Mesenchymal stem cell (in vitro differentiated cells and primary cell): ENCODE results near the gene CIAO3.
A peak's percentile ranks its signal among the peaks of the same experiment; 100 is the strongest.

Experiments used
- DNase-seq: peaks from one replicate; pipeline ENCODE4 v3.0.0-alpha.2; 2013
- H2AFZ ChIP-seq: one replicate; pipeline ENCODE4 v1.6.1; 2013; ENCODE audit warnings: low read depth, mild to moderate bottlenecking, control low read depth, inconsistent platforms, low read length, moderate library complexity
- H2AK5ac ChIP-seq: 2 replicates; pipeline ENCODE4 v1.6.1; 2013; ENCODE audit warnings: low read length, moderate library complexity, mild to moderate bottlenecking, inconsistent platforms; ENCODE audit not compliant: severe bottlenecking
- H2BK120ac ChIP-seq: one replicate; pipeline ENCODE4 v1.6.1; 2013; ENCODE audit warnings: low read depth, mild to moderate bottlenecking, inconsistent platforms, low read length, moderate library complexity
- H2BK12ac ChIP-seq, 2 experiments: one replicate each; pipeline ENCODE4 v1.6.1; 2013; ENCODE audit warnings: inconsistent platforms in 2 of 2, low read length in 2 of 2, mild to moderate bottlenecking in 2 of 2, moderate library complexity in 2 of 2, control low read depth in 1 of 2
- H2BK15ac ChIP-seq: one replicate; pipeline ENCODE4 v1.6.1; 2013; ENCODE audit warnings: mild to moderate bottlenecking, low read depth, inconsistent platforms; ENCODE audit not compliant: poor library complexity, severe bottlenecking
- H2BK5ac ChIP-seq: 2 replicates; pipeline ENCODE4 v1.6.1; 2013; ENCODE audit warnings: low read depth, mild to moderate bottlenecking, low read length, control low read depth, inconsistent platforms; ENCODE audit not compliant: poor library complexity, severe bottlenecking
- H3K14ac ChIP-seq, 2 experiments: one replicate each; pipeline ENCODE4 v1.6.1; 2013; ENCODE audit warnings: inconsistent platforms in 2 of 2, low read length in 2 of 2, control low read depth in 1 of 2, mild to moderate bottlenecking in 1 of 2, moderate library complexity in 1 of 2
- H3K18ac ChIP-seq, 2 experiments: one replicate each; pipeline ENCODE4 v1.6.1; 2013; ENCODE audit warnings: inconsistent platforms in 2 of 2, low read length in 2 of 2, control low read depth in 1 of 2, low read depth in 1 of 2, mild to moderate bottlenecking in 1 of 2
- H3K23ac ChIP-seq, 2 experiments: one replicate each; pipeline ENCODE4 v1.6.1; 2013; ENCODE audit warnings: inconsistent platforms in 2 of 2, low read length in 2 of 2, mild to moderate bottlenecking in 2 of 2, moderate library complexity in 2 of 2, control low read depth in 1 of 2
- H3K27ac ChIP-seq: 2 replicates; pipeline ENCODE4 v1.5.1; 2013; ENCODE audit warnings: mild to moderate bottlenecking, moderate library complexity, low read length, control low read depth, inconsistent platforms; ENCODE audit not compliant: poor library complexity, severe bottlenecking
- H3K27me3 ChIP-seq, 2 experiments: 2 replicates each; pipeline versions ENCODE4 v1.6.1 to v1.7.0; 2013; ENCODE audit warnings: low read length in 2 of 2, mild to moderate bottlenecking in 2 of 2, moderate library complexity in 2 of 2, control low read depth in 1 of 2, inconsistent platforms in 1 of 2; ENCODE audit not compliant: control insufficient read depth in 1 of 2, insufficient read depth in 1 of 2
- H3K36me3 ChIP-seq, 2 experiments: 2 replicates each; pipeline versions ENCODE4 v1.6.1 to v1.7.0; 2013; ENCODE audit warnings: low read length in 2 of 2, control low read depth in 1 of 2, inconsistent platforms in 1 of 2, low read depth in 1 of 2, mild to moderate bottlenecking in 1 of 2; ENCODE audit not compliant: insufficient read depth in 2 of 2, control insufficient read depth in 1 of 2
- H3K4ac ChIP-seq, 2 experiments: one replicate each; pipeline ENCODE4 v1.6.1; 2013; ENCODE audit warnings: inconsistent platforms in 2 of 2, low read length in 2 of 2, mild to moderate bottlenecking in 2 of 2, moderate library complexity in 2 of 2, control low read depth in 1 of 2, low read depth in 1 of 2
- H3K4me1 ChIP-seq: 2 replicates; pipeline ENCODE4 v1.6.1; 2013; ENCODE audit warnings: low read depth, low read length, control low read depth; ENCODE audit not compliant: control insufficient read depth, insufficient read depth
- H3K4me2 ChIP-seq: 2 replicates; pipeline ENCODE4 v1.6.1; 2013; ENCODE audit warnings: low read length, mild to moderate bottlenecking, inconsistent platforms; ENCODE audit not compliant: poor library complexity, severe bottlenecking
- H3K4me3 ChIP-seq, 2 experiments: 2 replicates each; pipeline versions ENCODE4 v1.5.1 to v1.7.0; 2013; ENCODE audit warnings: low read length in 2 of 2, mild to moderate bottlenecking in 2 of 2, control low read depth in 1 of 2, low read depth in 1 of 2; ENCODE audit not compliant: insufficient read depth in 1 of 2
- H3K79me1 ChIP-seq: replicated peaks from 2 replicates; pipeline ENCODE4 v1.6.1; 2013; ENCODE audit warnings: mild to moderate bottlenecking, control low read depth, low read length, inconsistent platforms; ENCODE audit not compliant: poor library complexity, severe bottlenecking
- H3K9ac ChIP-seq: 2 replicates; pipeline ENCODE4 v1.7.0; 2013; ENCODE audit warnings: mild to moderate bottlenecking, low read length, moderate library complexity
- H3K9me3 ChIP-seq: 2 replicates; pipeline ENCODE4 v1.7.0; 2013; ENCODE audit warnings: mild to moderate bottlenecking, low read length; ENCODE audit not compliant: control insufficient read depth
- H4K8ac ChIP-seq: one replicate; pipeline ENCODE4 v1.6.1; 2013; ENCODE audit warnings: inconsistent platforms, mild to moderate bottlenecking, low read length, moderate library complexity
- H4K91ac ChIP-seq: one replicate; pipeline ENCODE4 v1.6.1; 2013; ENCODE audit warnings: mild to moderate bottlenecking, low read length, inconsistent platforms
- WGBS: methylation state at CpG from one replicate; pipeline ENCODE4 v1.1.7; 2013; ENCODE audit warnings: mixed read lengths; 5-methylcytosine and 5-hydroxymethylcytosine counted together

The CIAO3 gene

DNA sequence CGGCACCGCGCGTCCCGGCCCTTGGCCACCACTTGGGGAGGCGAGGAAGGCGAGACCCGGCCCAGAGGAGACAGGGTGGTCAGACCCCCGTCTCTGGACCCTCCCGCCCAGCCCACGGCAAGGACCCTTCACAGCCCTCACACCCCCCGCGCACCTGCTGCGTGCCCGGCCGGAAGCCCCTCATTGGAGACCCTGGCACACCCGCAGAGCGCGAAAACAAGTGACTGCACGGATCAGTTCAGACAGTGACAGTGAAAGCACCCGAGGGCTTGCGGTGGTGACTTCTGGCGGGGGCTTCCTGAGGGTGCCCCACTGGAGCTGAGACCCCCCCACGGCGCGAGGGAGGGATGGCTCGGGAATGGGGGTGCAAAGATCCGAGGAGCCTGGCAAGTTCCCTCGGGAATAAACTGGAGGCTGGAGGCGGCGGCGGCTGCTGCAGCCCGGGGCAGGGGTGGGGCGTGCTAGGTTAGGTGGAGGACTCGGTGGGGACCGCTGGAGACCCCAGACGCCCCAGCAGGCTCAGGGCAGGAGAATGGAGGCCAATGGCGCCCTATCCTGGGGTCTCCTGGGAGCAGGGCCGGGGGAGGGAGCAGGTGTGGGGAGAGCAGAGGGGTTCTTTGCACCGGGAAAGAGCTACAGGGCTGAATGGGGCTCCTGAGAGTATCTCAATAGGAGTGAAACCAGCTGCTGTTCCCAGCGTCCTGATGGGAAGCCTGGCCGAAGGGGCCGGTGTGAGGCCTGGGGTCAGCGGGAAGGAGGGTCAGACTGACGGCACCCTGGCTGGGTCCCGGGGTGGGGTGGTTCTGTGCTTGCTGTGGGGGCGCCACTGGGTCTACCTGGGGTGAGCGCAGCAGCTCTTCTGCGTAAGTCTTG lies 34.4 kb downstream of the CIAO3 start:
- H3K79me1 ChIP-seq: no peaks in the 10 kb centered on the region
- no peak overlapping the region for H2BK15ac ChIP-seq
- H4K91ac ChIP-seq: no peak overlapping the region
- peaks cover 26% of the 10 kb centered on the region for H3K4me1 ChIP-seq
- no peak overlapping the region for H4K8ac ChIP-seq
- H2BK5ac ChIP-seq: no peak overlapping the region
- DNase-seq: no peak
- no peak overlapping the region for H3K27ac ChIP-seq
- no peak overlapping the region for H2BK120ac ChIP-seq
- H3K4me3 ChIP-seq: no peak overlapping the region
- no peak overlapping the region for H3K23ac ChIP-seq
- no peak overlapping the region for H3K18ac ChIP-seq
- H3K9ac ChIP-seq: no peak overlapping the region
- no peaks in the 10 kb centered on the region for H3K9me3 ChIP-seq
- H3K4me2 ChIP-seq: no peak overlapping the region
- WGBS: 12% methylated on average over 38 of the region's 49 CpGs
- H3K14ac ChIP-seq: no peak overlapping the region
- peaks cover 77 to 90% of the 10 kb centered on the region in 2 experiments for H3K27me3 ChIP-seq
- no peak overlapping the region for H2BK12ac ChIP-seq
- no peak overlapping the region for H2AK5ac ChIP-seq
- H3K36me3 ChIP-seq: no peaks in the 10 kb centered on the region
- no peak overlapping the region for H3K4ac ChIP-seq
- no peak overlapping the region for H2AFZ ChIP-seq

DNA sequence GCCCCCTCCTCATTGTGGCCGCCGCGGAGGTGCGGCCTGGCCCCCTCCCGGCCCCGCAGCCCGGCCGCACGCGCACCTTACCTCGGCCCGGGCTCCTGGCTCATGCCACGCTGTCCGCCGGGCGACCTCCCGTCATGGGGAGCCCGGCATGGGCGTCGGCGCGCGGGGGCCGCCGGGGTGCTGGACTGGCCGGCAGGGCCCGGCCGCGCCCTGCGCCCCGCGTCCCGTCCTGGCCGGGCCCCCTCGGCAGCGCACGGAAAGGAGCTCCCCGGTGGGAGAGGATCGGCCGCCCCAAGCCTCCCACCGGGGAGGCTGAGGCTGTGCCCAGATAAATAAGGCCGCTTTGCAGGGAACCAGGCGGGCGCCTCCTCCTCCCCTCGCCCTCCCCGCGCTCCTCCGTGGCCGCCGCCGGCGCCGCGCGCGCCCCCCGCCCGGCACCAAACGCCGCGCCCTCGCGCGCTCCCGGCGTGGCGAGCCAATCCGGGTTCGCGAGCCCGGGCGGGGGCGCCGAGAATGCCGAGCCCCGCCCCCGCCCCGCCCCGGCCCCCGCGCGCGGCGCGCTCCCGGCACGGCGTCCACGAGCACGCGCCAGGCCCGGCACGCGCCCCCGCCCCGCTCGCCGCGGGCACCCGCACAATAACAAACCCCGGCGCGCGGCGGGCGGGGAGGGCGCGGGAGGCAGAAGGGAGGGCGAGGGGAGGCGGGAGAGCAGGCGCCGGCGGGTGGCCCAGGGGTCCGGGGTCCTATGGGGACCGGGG lies 35.2 kb downstream of the CIAO3 start, which contains the start of gene FBXL16:
TSS of gene FBXL16 (minus strand) at position 371 of the 758 bp plus-strand sequence. CDS start 8,396 bp downstream, outside the sequence.
- Histone ChIP-seq H3K79me1 (no peaks in the 10 kb centered on the region), H3K4ac (no peak within 1 kb of the TSS), H2BK12ac (no peak within 1 kb of the TSS), H4K8ac (no peak within 1 kb of the TSS), H3K36me3 (no peaks in the 10 kb centered on the region), H3K9ac (no peak within 1 kb of the TSS), H3K27ac (no peak within 1 kb of the TSS), H3K23ac (no peak within 1 kb of the TSS), H3K14ac (no peak within 1 kb of the TSS), H3K4me3 (no peak within 1 kb of the TSS), H3K18ac (no peak within 1 kb of the TSS), H3K4me1 (peaks cover 21% of the 10 kb centered on the region), H2BK120ac (no peak within 1 kb of the TSS), H4K91ac (no peak within 1 kb of the TSS), H3K27me3 (peaks cover 84 to 89% of the 10 kb centered on the region in 2 experiments), H2AFZ (no peak within 1 kb of the TSS), H3K9me3 (no peaks in the 10 kb centered on the region), H3K4me2 (peak within 1 kb of the TSS; percentile 35), H2AK5ac (no peak within 1 kb of the TSS), H2BK5ac (no peak within 1 kb of the TSS), H2BK15ac (no peak within 1 kb of the TSS)
- 3% methylated on average over 41 of the region's 115 CpGs for WGBS
- no peak for DNase-seq

DNA sequence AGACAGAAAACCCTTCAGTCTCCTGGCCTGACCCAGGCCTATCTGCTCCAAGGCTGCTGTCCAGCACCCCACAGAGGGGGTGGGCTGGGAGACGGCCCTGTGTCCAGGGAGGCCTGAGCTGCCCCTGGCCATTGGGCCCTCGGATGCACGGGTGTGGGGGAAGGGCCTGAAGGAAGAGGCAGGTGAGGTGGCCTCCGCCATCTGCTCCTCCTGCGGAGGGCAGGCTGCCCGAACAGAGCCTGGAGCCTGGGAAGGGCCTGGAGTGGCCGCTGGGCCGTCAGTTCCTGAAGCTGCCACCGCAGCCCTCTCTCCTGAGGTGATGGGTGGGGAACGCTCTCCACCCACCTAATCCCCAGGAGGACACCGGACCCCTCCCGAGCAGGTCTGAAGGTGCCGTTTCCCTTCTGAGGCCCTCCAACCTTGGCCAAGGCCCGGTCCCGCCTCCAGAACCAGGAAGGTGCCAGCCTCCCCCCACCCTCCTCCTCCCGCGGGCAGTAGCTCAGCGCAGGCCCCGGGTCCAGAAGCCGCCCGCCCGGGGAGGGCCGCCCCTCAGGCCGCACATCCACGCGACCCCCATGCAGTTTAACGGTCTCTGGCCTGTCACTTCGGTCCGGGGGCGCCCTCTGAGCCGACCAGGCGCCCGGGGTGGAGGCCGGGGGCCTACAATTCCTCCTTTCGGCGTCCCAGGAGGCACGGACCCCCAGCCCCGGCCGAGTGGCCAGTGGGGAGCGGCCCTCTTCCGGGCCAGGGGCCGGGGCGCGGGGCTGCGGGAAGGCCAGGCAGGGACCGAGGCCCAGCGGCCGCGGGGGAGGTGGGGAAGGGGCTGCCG lies 36.0 kb downstream of the CIAO3 start:
- no peaks in the 10 kb centered on the region for H3K79me1 ChIP-seq
- H2BK15ac ChIP-seq: no peak overlapping the region
- H3K4me2 ChIP-seq: no peak overlapping the region
- no peak overlapping the region for H3K23ac ChIP-seq
- H3K27ac ChIP-seq: no peak overlapping the region
- H2AFZ ChIP-seq: no peak overlapping the region
- DNase-seq: no peak
- 41% methylated on average over 28 of the region's 50 CpGs for WGBS
- no peak overlapping the region for H2BK5ac ChIP-seq
- H3K18ac ChIP-seq: no peak overlapping the region
- no peak overlapping the region for H3K4me3 ChIP-seq
- H4K8ac ChIP-seq: no peak overlapping the region
- peaks cover 86 to 87% of the 10 kb centered on the region in 2 experiments for H3K27me3 ChIP-seq
- no peak overlapping the region for H3K14ac ChIP-seq
- no peak overlapping the region for H3K4ac ChIP-seq
- no peaks in the 10 kb centered on the region for H3K36me3 ChIP-seq
- no peak overlapping the region for H4K91ac ChIP-seq
- H3K9ac ChIP-seq: no peak overlapping the region
- no peak overlapping the region for H2BK12ac ChIP-seq
- no peak overlapping the region for H2AK5ac ChIP-seq
- peaks cover 14% of the 10 kb centered on the region for H3K4me1 ChIP-seq
- no peaks in the 10 kb centered on the region for H3K9me3 ChIP-seq
- no peak overlapping the region for H2BK120ac ChIP-seq
